ENCODE measurements around the gene MST1R. TPM values are rescaled to one million over a fixed set of nuclear protein-coding genes. Genes with fewer than 3 reads are reported as not detected.

MST1R gene
- total RNA-seq, 6 experiments from 2014 or later = 0.15 to 1.9 (median 0.50) TPM

- intact Hi-C loops (cut with DNase I) = no loop called here
- no peak overlapping the region for H3K27ac ChIP-seq
- WGBS (ENCODE audit: insufficient coverage, low coverage, low lambda C conversion rate, missing lambda C conversion rate) = 65% methylated on average over 5 of the region's 5 CpGs
Measured at GRCh38 chr3:49855662-49856061, 48.0 kb downstream of the MST1R start.

DNA sequence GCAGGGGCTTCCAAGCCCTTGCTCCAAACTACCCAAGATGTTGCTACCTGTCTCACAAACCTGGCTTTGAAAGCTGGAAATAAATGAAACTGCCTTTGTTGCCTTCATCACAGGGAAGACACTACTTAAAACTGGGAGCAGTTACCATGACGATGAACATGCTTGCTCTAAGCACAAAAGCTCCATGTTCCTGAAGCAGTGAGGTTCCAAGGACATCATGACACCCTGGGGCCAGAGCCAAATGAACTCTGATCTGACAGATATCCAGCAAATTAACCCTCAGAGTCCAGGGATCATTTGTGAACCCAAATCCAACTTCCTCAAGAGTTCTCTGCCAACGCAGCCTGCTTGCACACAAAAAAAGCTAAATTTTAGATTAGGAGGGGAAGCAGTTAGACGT, 58.0 kb downstream of the MST1R start:
- Histone ChIP-seq H3K36me3 (no peaks in the 10 kb centered on the region), H3K4me3 (no peak overlapping the region), H3K27ac (no peak overlapping the region), H3K27me3 (no peaks in the 10 kb centered on the region), H3K4me1 (peaks cover 0 to 8% (median 0%) of the 10 kb centered on the region in 4 donors), H3K9me3 (no peaks in the 10 kb centered on the region)
- no peak for TF ChIP-seq POLR2A (IDR thresholded peaks at IDR 0.05)
- TF ChIP-seq, protein P1, sequence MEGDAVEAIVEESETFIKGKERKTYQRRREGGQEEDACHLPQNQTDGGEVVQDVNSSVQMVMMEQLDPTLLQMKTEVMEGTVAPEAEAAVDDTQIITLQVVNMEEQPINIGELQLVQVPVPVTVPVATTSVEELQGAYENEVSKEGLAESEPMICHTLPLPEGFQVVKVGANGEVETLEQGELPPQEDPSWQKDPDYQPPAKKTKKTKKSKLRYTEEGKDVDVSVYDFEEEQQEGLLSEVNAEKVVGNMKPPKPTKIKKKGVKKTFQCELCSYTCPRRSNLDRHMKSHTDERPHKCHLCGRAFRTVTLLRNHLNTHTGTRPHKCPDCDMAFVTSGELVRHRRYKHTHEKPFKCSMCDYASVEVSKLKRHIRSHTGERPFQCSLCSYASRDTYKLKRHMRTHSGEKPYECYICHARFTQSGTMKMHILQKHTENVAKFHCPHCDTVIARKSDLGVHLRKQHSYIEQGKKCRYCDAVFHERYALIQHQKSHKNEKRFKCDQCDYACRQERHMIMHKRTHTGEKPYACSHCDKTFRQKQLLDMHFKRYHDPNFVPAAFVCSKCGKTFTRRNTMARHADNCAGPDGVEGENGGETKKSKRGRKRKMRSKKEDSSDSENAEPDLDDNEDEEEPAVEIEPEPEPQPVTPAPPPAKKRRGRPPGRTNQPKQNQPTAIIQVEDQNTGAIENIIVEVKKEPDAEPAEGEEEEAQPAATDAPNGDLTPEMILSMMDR (IDR thresholded peaks at IDR 0.05) = no peak
- DNase-seq = peak in 1 of 3 donors; percentile 61
- intact Hi-C loops (cut with DNase I) = loop anchor here (10.0 kb wide), 2 partner anchors 59 to 141 kb away; partner anchors contain the start of gene MST1R (in 1 of the 2)
- 57% methylated on average over 3 of the region's 3 CpGs for WGBS (ENCODE audit: insufficient coverage, low coverage, low lambda C conversion rate, missing lambda C conversion rate)
- peak; percentile 70 to 88 (median 78) for ATAC-seq

More at GRCh38 chr3:49855662-49856061, 48.0 kb downstream of the MST1R start:
- Histone ChIP-seq H3K4me3 (peak overlapping the region in 1 of 3 donors; percentile 62), H3K9me3 (no peaks in the 10 kb centered on the region), H3K27me3 (no peaks in the 10 kb centered on the region), H3K4me1 (no peaks in the 10 kb centered on the region), H3K36me3 (no peaks in the 10 kb centered on the region)
- TF ChIP-seq, protein P1 (IDR thresholded peaks at IDR 0.05) = no peak
- no peak for TF ChIP-seq POLR2A (IDR thresholded peaks at IDR 0.05)
- no peak for DNase-seq
- no peak for ATAC-seq

DNA sequence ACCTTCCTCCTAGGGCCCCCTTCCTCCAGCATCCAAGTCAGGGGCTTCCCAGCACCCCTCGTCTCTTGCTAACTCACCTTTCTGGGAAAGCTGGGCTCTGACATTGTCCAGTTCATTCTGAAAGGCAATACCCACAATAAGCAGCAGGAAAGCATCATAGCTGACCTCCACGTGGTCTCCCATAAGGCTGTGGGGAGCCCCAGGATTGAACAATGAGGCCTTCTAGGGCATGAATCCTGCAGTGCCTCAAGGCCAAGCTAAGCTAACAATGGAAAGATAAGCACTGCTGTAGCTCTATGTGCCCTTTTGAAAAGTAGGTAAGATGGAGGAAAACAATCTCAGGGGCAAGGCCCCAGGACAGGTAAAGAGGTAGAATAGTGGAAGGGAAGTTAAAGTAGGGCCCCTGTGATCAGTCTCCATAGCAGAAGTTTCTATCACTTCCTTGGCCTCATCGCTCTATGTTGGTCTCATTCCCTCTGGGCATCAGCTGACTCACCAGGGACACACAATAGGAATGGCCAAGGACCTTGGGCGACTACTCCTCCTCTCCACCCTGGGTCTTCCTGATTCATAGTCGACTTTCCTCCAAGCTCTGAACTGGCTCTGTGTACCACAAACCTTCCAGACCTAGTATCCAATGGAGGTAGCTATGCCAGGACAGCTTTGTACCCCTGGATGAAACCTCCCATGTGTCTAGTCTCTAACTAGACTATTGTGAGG, 59.0 kb downstream of the MST1R start:
- DNase-seq = no peak
- Histone ChIP-seq H3K36me3 (no peaks in the 10 kb centered on the region), H3K27me3 (no peaks in the 10 kb centered on the region), H3K27ac (no peak overlapping the region), H3K9me3 (no peaks in the 10 kb centered on the region), H3K4me3 (no peak overlapping the region), H3K4me1 (peaks cover 0 to 9% (median 0%) of the 10 kb centered on the region in 4 donors)
- intact Hi-C loops (cut with DNase I) = loop anchor here (5.0 to 10.0 kb wide), 3 partner anchors 42 to 140 kb away; partner anchors contain the start of genes INKA1 (in 1 of the 2) and MST1R (in 1 of the 2)
- 78% methylated on average over 4 of the region's 5 CpGs for WGBS (ENCODE audit: insufficient coverage, low coverage, low lambda C conversion rate, missing lambda C conversion rate)
- ATAC-seq = no peak
- TF ChIP-seq POLR2A (IDR thresholded peaks at IDR 0.05) = no peak
- TF ChIP-seq, protein P1 (IDR thresholded peaks at IDR 0.05) = no peak

DNA sequence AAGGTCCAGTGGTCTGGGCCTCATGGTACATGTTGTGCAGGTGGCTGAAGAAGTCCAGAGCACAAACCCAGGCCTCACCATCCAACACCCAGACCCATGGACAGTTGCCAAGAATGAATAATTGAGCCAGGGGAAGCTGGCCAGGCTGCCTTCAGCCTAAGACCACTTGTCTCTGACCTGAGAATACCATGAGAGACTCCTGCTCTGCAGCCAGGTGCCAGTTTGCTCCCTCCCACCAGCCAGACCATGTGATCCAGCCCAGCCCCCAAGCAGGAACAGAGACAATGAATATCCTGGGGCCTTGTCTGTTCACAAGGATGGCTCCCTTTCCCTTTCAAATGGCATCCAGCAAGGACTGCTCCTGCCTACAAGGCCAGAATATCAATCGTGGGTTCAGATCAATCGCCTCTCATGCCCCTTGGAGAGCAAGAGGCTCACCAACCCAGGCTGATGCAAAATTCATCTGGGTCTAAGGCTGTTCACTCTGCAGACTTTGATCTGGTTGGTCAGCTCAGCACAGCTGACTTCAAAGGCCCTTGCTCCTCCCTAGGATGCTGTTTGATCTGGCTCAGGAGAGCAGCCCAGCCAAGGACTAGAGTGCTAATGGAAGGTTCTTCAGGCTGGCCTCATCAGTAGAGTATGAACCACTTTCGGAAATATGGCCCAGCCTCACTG, 60.7 kb downstream of the MST1R start:
- ATAC-seq (no peak), DNase-seq (no peak)
- Histone ChIP-seq H3K9me3 (no peaks in the 10 kb centered on the region), H3K36me3 (no peaks in the 10 kb centered on the region), H3K4me1 (peaks cover 0 to 12% (median 0%) of the 10 kb centered on the region in 4 donors), H3K27me3 (no peaks in the 10 kb centered on the region), H3K4me3 (no peak overlapping the region), H3K27ac (no peak overlapping the region)
- intact Hi-C loops (cut with DNase I) = loop anchor here (5.0 to 10.0 kb wide), 3 partner anchors 41 to 138 kb away; partner anchors contain the start of genes INKA1 (in 1 of the 2) and MST1R (in 1 of the 2)
- WGBS (ENCODE audit: insufficient coverage, low coverage, low lambda C conversion rate, missing lambda C conversion rate) = no CpG with 5 or more reads among the region's 3 CpGs
- TF ChIP-seq POLR2A (IDR thresholded peaks at IDR 0.05) = no peak
- TF ChIP-seq, protein P1 (IDR thresholded peaks at IDR 0.05) = no peak

All from right lobe of liver (tissue), 6 donors.